Left ventricle myocardium inferior (tissue), 1 donor: Measurements from ENCODE around the gene OCA2. TPM values are rescaled to one million over a fixed set of nuclear protein-coding genes. Genes with fewer than 3 reads are reported as not detected.
"Not testable (repeated sequence)": the region's sequence is repeated elsewhere in the genome, so short reads cannot be mapped to it uniquely, and the experiment has no call there.

Experiments
- DNase-seq: peaks from one replicate; pipeline ENCODE4 v3.0.0-alpha.2; 2020
- H3K27ac ChIP-seq: fragments of 200-600 bp; replicated peaks from 2 replicates; pipeline ENCODE4 v1.8.0; 2021
- H3K27me3 ChIP-seq: fragments of 200-600 bp; 2 replicates; pipeline ENCODE4 v1.8.0; 2021; ENCODE audit warnings: low read depth
- H3K36me3 ChIP-seq: fragments of 200-600 bp; 2 replicates; pipeline ENCODE4 v1.8.0; 2021
- H3K4me1 ChIP-seq: fragments of 200-600 bp; 2 replicates; pipeline ENCODE4 v1.8.0; 2021
- H3K4me3 ChIP-seq: fragments of 200-600 bp; 2 replicates; pipeline ENCODE4 v1.8.0; 2021; ENCODE audit warnings: mild to moderate bottlenecking, moderate library complexity
- H3K9me3 ChIP-seq: fragments of 200-600 bp; replicated peaks from 2 replicates; pipeline ENCODE4 v1.8.0; 2021
- intact Hi-C: fragments of 100-400 bp; cut with micrococcal nuclease; formaldehyde crosslinking; loops from one replicate; pipeline ENCODE4 v1.11.0; 2022
- total RNA-seq: library from RNA; stranded (reverse); fragmentation: NEBNext Ultra II Directional; extraction: Animal tissue kit (Norgen Biotek cat#: 25700); gene quantifications from one replicate; pipeline ENCODE4 v1.2.1, GENCODE V29; 2021
- TF ChIP-seq, protein P1 (sequence below): fragments of 200-600 bp; IDR thresholded peaks from 2 replicates; pipeline ENCODE4 v1.8.0; 2021; ENCODE audit warnings: antibody characterized with exemption, mild to moderate bottlenecking, borderline replicate concordance
- donor health status: DM: no; HTN: yes; CAD: no; lungs with severe emphysema.

OCA2 gene
- total RNA-seq, 1 donor from 2014 or later, result not detected

DNA sequence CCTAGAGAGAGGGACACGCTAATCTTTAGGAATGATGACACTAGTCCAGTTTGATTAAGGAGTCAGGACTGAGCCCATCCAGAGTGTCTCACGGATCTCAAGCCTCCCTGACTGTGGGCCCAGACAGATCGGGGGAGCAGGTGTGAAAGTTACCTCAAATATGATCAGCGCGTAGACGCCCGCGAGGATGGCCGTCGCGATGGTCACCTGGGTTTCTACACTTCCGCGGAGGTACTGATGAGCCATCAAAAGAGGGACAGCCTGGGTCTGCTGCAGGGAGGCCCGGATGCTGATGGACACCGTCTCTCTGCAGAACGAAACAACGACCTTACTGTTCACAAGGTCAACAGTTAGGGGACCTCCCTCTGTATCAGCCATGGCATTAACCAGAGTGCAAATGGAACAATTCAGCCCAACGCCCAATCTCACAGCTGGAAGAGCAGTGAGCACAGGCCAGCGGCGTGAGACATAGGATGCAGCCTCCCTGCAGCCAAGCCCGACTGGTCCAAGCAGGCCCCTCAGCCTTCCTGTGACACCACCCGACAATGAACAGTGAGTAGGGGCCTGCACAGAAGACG is 84.4 kb downstream of the OCA2 start:
- Histone ChIP-seq H3K9me3 (no peaks in the 10 kb centered on the region), H3K27ac (no peak overlapping the region), H3K27me3 (no peaks in the 10 kb centered on the region), H3K4me1 (no peaks in the 10 kb centered on the region), H3K4me3 (no peak overlapping the region), H3K36me3 (no peaks in the 10 kb centered on the region)
- TF ChIP-seq, protein P1, sequence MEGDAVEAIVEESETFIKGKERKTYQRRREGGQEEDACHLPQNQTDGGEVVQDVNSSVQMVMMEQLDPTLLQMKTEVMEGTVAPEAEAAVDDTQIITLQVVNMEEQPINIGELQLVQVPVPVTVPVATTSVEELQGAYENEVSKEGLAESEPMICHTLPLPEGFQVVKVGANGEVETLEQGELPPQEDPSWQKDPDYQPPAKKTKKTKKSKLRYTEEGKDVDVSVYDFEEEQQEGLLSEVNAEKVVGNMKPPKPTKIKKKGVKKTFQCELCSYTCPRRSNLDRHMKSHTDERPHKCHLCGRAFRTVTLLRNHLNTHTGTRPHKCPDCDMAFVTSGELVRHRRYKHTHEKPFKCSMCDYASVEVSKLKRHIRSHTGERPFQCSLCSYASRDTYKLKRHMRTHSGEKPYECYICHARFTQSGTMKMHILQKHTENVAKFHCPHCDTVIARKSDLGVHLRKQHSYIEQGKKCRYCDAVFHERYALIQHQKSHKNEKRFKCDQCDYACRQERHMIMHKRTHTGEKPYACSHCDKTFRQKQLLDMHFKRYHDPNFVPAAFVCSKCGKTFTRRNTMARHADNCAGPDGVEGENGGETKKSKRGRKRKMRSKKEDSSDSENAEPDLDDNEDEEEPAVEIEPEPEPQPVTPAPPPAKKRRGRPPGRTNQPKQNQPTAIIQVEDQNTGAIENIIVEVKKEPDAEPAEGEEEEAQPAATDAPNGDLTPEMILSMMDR, result no peak
- intact Hi-C loops, result no loop called here
- DNase-seq, result no peak

DNA sequence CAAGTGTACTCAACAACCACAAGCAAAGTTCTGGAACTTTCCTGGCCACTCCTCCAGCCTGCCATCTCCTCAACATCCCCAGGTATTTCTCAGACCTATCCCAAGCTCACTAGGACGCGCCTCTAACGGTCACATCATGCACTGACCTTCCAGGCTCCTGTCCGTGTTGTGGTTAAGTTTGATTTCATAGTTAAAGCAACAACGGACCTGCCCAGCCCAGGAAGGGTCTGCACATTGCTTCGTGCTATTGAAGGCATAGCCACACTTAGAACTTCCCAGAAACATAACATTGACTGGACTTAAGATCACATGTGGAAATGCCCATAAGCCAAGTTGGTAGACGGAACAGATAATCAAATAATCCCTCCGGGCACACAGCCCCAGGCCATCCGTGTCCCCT is 85.1 kb downstream of the OCA2 start:
- TF ChIP-seq, protein P1, result no peak
- intact Hi-C loops, result no loop called here

DNA sequence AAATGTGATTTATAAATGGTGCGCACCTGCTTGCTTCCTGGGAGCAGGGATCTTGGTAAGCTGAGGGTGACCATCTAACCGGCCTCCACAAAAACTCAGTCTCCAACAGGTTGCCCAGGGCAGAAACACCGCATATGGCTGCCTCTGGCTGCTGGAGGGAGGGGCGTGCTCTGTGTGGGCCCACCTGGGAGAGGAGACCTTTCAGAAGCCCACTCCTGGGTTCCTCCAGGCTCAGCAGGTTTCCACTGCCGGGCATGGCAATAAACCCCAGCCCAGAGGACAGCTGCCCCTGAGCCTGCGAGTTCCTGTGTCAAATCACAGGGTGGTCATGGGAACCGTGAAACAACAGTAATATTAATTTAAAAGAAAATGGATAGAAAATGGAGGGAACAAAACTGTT is 85.6 kb downstream of the OCA2 start:
- H3K27ac ChIP-seq, result no peak overlapping the region
- TF ChIP-seq, protein P1, result no peak
- no peak overlapping the region for H3K4me3 ChIP-seq
- H3K9me3 ChIP-seq, result no peaks in the 10 kb centered on the region
- no peaks in the 10 kb centered on the region for H3K27me3 ChIP-seq
- no peaks in the 10 kb centered on the region for H3K4me1 ChIP-seq
- no peaks in the 10 kb centered on the region for H3K36me3 ChIP-seq
- intact Hi-C loops, result no loop called here
- DNase-seq, result no peak

More for the DNA sequence above, 85.1 kb downstream of the OCA2 start:
- H3K27me3 ChIP-seq, result no peaks in the 10 kb centered on the region
- H3K4me3 ChIP-seq, result no peak overlapping the region
- H3K9me3 ChIP-seq, result no peaks in the 10 kb centered on the region
- H3K36me3 ChIP-seq, result no peaks in the 10 kb centered on the region
- H3K4me1 ChIP-seq, result no peaks in the 10 kb centered on the region
- H3K27ac ChIP-seq, result no peak overlapping the region
- DNase-seq, result no peak

DNA sequence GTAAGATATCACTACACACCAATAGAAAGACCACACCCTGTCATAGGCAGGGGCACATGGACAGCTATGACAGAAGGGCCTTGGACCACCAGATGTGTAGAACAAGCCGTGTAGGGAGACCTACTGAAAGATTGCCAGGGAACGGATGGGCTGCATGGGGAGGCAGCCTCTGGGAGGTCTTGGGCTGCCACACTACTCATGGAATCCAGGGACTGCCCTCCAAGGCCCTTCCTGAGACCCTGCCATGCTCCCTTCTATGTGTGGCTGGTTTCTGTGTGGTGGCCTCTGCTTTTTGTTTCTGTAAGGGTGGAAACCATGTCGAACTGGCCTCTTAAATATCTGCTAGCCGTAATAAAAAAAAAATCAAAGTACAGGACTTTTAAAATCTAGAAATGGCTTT is 86.9 kb downstream of the OCA2 start:
- no peak for DNase-seq
- Histone ChIP-seq H3K4me1 (no peaks in the 10 kb centered on the region), H3K27ac (no peak overlapping the region), H3K9me3 (no peaks in the 10 kb centered on the region), H3K4me3 (no peak overlapping the region), H3K27me3 (no peaks in the 10 kb centered on the region), H3K36me3 (no peaks in the 10 kb centered on the region)
- TF ChIP-seq, protein P1, result no peak
- intact Hi-C loops, result no loop called here

DNA sequence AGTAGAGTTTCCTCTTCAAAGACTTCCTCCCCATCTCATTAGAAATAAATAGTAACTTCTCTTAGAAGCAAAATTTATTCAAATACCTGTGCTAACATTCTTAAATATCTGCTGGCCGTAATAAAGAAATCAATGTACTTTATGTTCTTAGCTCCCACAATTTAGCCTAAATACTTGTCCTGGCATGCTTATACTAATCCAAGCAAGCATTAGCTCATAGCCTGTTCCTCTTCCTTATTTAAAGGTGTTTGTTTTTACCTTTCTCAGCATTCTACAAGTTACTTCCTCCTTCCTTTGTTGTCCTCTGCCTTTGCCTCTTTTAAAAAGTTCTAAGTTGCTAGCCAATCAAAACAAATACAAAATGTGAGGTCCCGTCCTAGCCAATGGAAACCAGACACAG is 90.9 kb downstream of the OCA2 start:
- intact Hi-C loops, DNase-seq: not testable (repeated sequence)

DNA sequence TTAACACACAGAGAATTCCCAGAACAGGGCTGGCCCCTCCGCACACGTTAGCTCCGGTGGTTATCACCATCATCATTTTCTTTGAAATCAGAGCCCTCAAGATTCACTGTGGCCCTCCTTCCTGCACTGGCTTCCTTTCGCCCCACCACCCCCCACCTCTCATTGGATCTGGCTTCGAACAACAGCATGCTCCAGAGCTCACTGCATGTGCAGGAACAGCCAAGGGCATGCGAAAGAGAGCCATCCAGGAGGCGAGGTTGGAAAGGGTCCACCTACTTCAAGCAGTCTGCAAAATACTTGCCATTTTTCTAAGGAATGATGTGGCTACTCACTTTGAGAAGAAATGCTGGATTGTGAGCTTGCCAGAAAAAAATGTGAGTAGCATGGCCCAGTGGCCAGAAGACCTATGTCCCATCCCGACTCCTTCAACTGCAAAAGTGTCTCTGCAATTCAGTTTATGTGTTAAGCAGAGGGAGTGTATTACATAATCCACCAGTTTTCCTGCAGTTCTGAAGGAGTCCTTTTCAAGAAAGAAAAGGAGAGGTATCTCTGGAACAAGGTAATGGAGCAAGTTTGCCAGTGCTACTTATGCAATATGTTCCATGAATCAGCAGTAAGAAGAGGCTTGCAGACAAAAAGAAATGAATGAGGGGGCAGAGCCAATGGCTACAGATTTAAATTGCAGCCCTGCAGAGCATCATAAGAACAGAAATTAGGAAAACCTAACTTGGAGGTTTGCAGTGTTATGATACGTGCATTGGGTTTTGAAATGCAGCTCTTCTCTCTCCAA is 92.8 kb downstream of the OCA2 start:
- Histone ChIP-seq H3K9me3 (no peaks in the 10 kb centered on the region), H3K36me3 (no peaks in the 10 kb centered on the region), H3K4me3 (no peak overlapping the region), H3K27me3 (peaks cover 17% of the 10 kb centered on the region), H3K4me1 (no peaks in the 10 kb centered on the region), H3K27ac (no peak overlapping the region)
- DNase-seq, result no peak
- TF ChIP-seq, protein P1, result no peak
- intact Hi-C loops, result no loop called here

More for the DNA sequence above, 90.9 kb downstream of the OCA2 start:
- peaks cover 17% of the 10 kb centered on the region for H3K27me3 ChIP-seq
- H3K9me3 ChIP-seq, H3K27ac ChIP-seq, H3K36me3 ChIP-seq, H3K4me1 ChIP-seq, H3K4me3 ChIP-seq: not testable (repeated sequence)
